ENCODE results near the gene GNAI1. TPM values are rescaled to one million over a fixed set of nuclear protein-coding genes. Genes with fewer than 3 reads are reported as not detected.

Gene GNAI1
- total and polyA plus RNA-seq, 2 donors (not counting 1 experiment from before 2014, with no cell fraction given) = not detected

DNA sequence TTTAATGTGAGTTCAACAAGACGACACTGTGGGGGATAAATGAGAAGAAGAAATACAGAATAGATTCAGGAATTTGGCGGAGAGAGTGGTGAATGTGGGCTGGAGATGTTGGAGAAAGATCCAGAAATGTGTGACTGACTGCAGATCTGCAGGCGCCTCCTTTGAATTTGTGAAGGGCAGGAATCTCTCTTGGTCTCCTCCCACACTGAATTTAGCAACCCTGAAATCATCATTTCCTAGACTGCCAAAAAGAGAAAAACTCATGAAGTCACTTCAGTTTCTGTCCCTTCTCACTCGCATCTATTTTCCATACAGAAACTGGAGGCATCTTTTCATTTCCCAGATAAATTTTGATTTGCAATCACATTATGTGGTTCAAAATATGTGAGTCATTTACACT, 128.7 kb downstream of the GNAI1 start:
- H3K4me3 Mint-ChIP-seq = no peak overlapping the region
- Histone ChIP-seq H3K36me3 (replicated peaks in 1 of 2; ENCODE audit: control extremely low read depth in 1 of 2, control insufficient read depth in 1 of 2, extremely low read depth in 1 of 2, insufficient read depth in 2 of 2, low read length in 1 of 2) (no peaks in the 10 kb centered on the region), H3K9me3 (ENCODE audit: control extremely low read depth in 1 of 3, control insufficient read depth in 2 of 3, insufficient read depth in 1 of 3, low read length in 2 of 3) (no peaks in the 10 kb centered on the region), H3K27me3 (replicated peaks in 1 of 4; ENCODE audit: control extremely low read depth in 1 of 4, control insufficient read depth in 3 of 4, insufficient read depth in 4 of 4, low read length in 3 of 4) (no peaks in the 10 kb centered on the region), H3K4me2 (replicated peaks; ENCODE audit: low read depth, low read length, poor library complexity, severe bottlenecking) (no peak overlapping the region), H3K27ac (ENCODE audit: low read length in 2 of 2) (no peak overlapping the region), H3K4me3 (ENCODE audit: control extremely low read depth in 1 of 5, extremely low read depth in 1 of 5, insufficient read depth in 1 of 5, low read depth in 2 of 5, low read length in 4 of 5) (no peak overlapping the region), H3K9ac (ENCODE audit: low read length) (no peak overlapping the region), H4K20me1 (ENCODE audit: control insufficient read depth, insufficient read depth, low read length, poor library complexity, severe bottlenecking) (no peaks in the 10 kb centered on the region), H2AFZ (ENCODE audit: insufficient read depth, low read depth, low read length, poor library complexity, severe bottlenecking) (no peak overlapping the region), H3K79me2 (ENCODE audit: control insufficient read depth, insufficient read depth, low read length) (no peaks in the 10 kb centered on the region), H3K4me1 (ENCODE audit: control insufficient read depth in 2 of 2, insufficient read depth in 2 of 2, low read length in 2 of 2) (no peaks in the 10 kb centered on the region)
- no CpG with 5 or more reads among the region's 4 CpGs for WGBS (ENCODE audit: insufficient coverage)
- H3K4me1 Mint-ChIP-seq = no peaks in the 10 kb centered on the region
- TF ChIP-seq EZH2 (IDR thresholded peaks at IDR 0.05; ENCODE audit: borderline replicate concordance, insufficient read depth, low read depth, low read length, poor library complexity, severe bottlenecking) = no peak
- TF ChIP-seq, protein P1, sequence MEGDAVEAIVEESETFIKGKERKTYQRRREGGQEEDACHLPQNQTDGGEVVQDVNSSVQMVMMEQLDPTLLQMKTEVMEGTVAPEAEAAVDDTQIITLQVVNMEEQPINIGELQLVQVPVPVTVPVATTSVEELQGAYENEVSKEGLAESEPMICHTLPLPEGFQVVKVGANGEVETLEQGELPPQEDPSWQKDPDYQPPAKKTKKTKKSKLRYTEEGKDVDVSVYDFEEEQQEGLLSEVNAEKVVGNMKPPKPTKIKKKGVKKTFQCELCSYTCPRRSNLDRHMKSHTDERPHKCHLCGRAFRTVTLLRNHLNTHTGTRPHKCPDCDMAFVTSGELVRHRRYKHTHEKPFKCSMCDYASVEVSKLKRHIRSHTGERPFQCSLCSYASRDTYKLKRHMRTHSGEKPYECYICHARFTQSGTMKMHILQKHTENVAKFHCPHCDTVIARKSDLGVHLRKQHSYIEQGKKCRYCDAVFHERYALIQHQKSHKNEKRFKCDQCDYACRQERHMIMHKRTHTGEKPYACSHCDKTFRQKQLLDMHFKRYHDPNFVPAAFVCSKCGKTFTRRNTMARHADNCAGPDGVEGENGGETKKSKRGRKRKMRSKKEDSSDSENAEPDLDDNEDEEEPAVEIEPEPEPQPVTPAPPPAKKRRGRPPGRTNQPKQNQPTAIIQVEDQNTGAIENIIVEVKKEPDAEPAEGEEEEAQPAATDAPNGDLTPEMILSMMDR (IDR thresholded peaks at IDR 0.05) = no peak
- no peak overlapping the region for H3K27ac Mint-ChIP-seq
- intact Hi-C loops (cut with micrococcal nuclease) = no loop called here
- no peaks in the 10 kb centered on the region for H3K27me3 Mint-ChIP-seq
- POLR2A ChIA-PET = no interaction called here
- ATAC-seq (ENCODE audit: low read depth) = no peak
- CTCF ChIA-PET = no interaction called here
- no peak for DNase-seq
- H3K9me3 Mint-ChIP-seq (ENCODE audit: insufficient read depth) = no peaks in the 10 kb centered on the region

- no peaks in the 10 kb centered on the region for H3K9me3 ChIP-seq (ENCODE audit: control extremely low read depth in 1 of 3, control insufficient read depth in 2 of 3, insufficient read depth in 1 of 3, low read length in 2 of 3)
- no peaks in the 10 kb centered on the region for H3K79me2 ChIP-seq (ENCODE audit: control insufficient read depth, insufficient read depth, low read length)
- DNase-seq = no peak
- ChIA-PET CTCF (no interaction called here), POLR2A (no interaction called here)
- no peak overlapping the region for H3K9ac ChIP-seq (ENCODE audit: low read length)
- no peak overlapping the region for H3K27ac ChIP-seq (ENCODE audit: low read length in 2 of 2)
- no peaks in the 10 kb centered on the region for H4K20me1 ChIP-seq (ENCODE audit: control insufficient read depth, insufficient read depth, low read length, poor library complexity, severe bottlenecking)
- no peak for TF ChIP-seq EZH2 (IDR thresholded peaks at IDR 0.05; ENCODE audit: borderline replicate concordance, insufficient read depth, low read depth, low read length, poor library complexity, severe bottlenecking)
- TF ChIP-seq, protein P1 (IDR thresholded peaks at IDR 0.05) = no peak
- H3K36me3 ChIP-seq (replicated peaks in 1 of 2; ENCODE audit: control extremely low read depth in 1 of 2, control insufficient read depth in 1 of 2, extremely low read depth in 1 of 2, insufficient read depth in 2 of 2, low read length in 1 of 2) = no peaks in the 10 kb centered on the region
- H3K9me3 Mint-ChIP-seq (ENCODE audit: insufficient read depth) = no peaks in the 10 kb centered on the region
- intact Hi-C loops (cut with micrococcal nuclease) = no loop called here
- no peak overlapping the region for H3K4me2 ChIP-seq (replicated peaks; ENCODE audit: low read depth, low read length, poor library complexity, severe bottlenecking)
- H3K4me1 ChIP-seq (ENCODE audit: control insufficient read depth in 2 of 2, insufficient read depth in 2 of 2, low read length in 2 of 2) = no peaks in the 10 kb centered on the region
- no peak overlapping the region for H3K4me3 Mint-ChIP-seq
- ATAC-seq (ENCODE audit: low read depth) = no peak
- no peaks in the 10 kb centered on the region for H3K4me1 Mint-ChIP-seq
- no peak overlapping the region for H3K4me3 ChIP-seq (ENCODE audit: control extremely low read depth in 1 of 5, extremely low read depth in 1 of 5, insufficient read depth in 1 of 5, low read depth in 2 of 5, low read length in 4 of 5)
- no CpG with 5 or more reads among the region's 2 CpGs for WGBS (ENCODE audit: insufficient coverage)
- no peaks in the 10 kb centered on the region for H3K27me3 ChIP-seq (replicated peaks in 1 of 4; ENCODE audit: control extremely low read depth in 1 of 4, control insufficient read depth in 3 of 4, insufficient read depth in 4 of 4, low read length in 3 of 4)
- H3K27ac Mint-ChIP-seq = no peak overlapping the region
- no peak overlapping the region for H2AFZ ChIP-seq (ENCODE audit: insufficient read depth, low read depth, low read length, poor library complexity, severe bottlenecking)
- no peaks in the 10 kb centered on the region for H3K27me3 Mint-ChIP-seq
Observed at GRCh38 chr7:80263821-80264220, 129.2 kb downstream of the GNAI1 start.

Data from B cell (primary cell).